ENCODE data around the gene PTPN23. TPM values are rescaled to one million over a fixed set of nuclear protein-coding genes. Genes with fewer than 3 reads are reported as not detected.

PTPN23 gene
- total and polyA plus RNA-seq, 9 of the 15 experiments (the other 6 are each of a cell fraction or from before 2014, with no cell fraction given): 0.41 to 58.7 (median 7.2) TPM

GRCh38 chr3:47416041-47416440 lies 35.2 kb downstream of the PTPN23 start (continued):
- TF ChIP-seq FOXO4 (CRISPR knock-in tag; IDR thresholded peaks at IDR 0.05) (no peak), KAT8 (IDR thresholded peaks at IDR 0.05; ENCODE audit: low read depth) (no peak), HNRNPUL1 (IDR thresholded peaks at IDR 0.05; ENCODE audit: low read length) (no peak), HDAC3 (IDR thresholded peaks at IDR 0.05; ENCODE audit: borderline replicate concordance, partially characterized antibody) (no peak)

- H3K9me1 ChIP-seq (ENCODE audit: control insufficient read depth, insufficient read depth, low read length): no peaks in the 10 kb centered on the region
- H3K4me3 ChIP-seq: no peak overlapping the region
- H3K9ac ChIP-seq (ENCODE audit: insufficient read depth in 1 of 2, low read depth in 2 of 2, low read length in 2 of 2): no peak overlapping the region
- intact Hi-C loops (cut with micrococcal nuclease) (no loop called here), in situ Hi-C loops (cut with MboI) (no loop called here)
- H3K4me1 ChIP-seq (replicated peaks in 1 of 2; ENCODE audit: control insufficient read depth in 2 of 2, insufficient read depth in 2 of 2, low read length in 2 of 2): peaks cover 6 to 50% of the 10 kb centered on the region in 2 experiments; a peak in 3 of 5 replicates
- H3K27ac ChIP-seq (ENCODE audit: extremely low read depth, low read depth, low read length): no peak overlapping the region
- H3K4me2 ChIP-seq (ENCODE audit: insufficient read depth, low read length): no peak overlapping the region
- no peaks in the 10 kb centered on the region for H3K9me3 ChIP-seq (replicated peaks; ENCODE audit: control insufficient read depth, insufficient read depth, low read depth, low read length)
- ATAC-seq: no peak
- no peaks in the 10 kb centered on the region; the same call in 2 of the 3 replicates for H3K79me2 ChIP-seq (ENCODE audit: control insufficient read depth, insufficient read depth, low read length)
- peaks cover 85% of the 10 kb centered on the region for H3K36me3 ChIP-seq (ENCODE audit: control insufficient read depth, insufficient read depth, low read length)
- ChIA-PET CTCF (ENCODE audit: low intra/inter-chr PET ratio) (no interaction called here), POLR2A (interaction anchor here (0.7 kb wide), 1 partner anchor 290 kb away, joined by 3 read pairs; no protein-coding TSS in a partner anchor)
- peaks cover 10% of the 10 kb centered on the region; the same call in 1 of the 2 replicates for H4K20me1 ChIP-seq (replicated peaks; ENCODE audit: control insufficient read depth, insufficient read depth, low read length)
- no peak overlapping the region for H2AFZ ChIP-seq (ENCODE audit: low read depth, low read length)
- WGBS (ENCODE audit: insufficient coverage, low coverage, missing lambda C conversion rate): 93% methylated on average over 20 of the region's 53 CpGs
- no peak for DNase-seq (ENCODE audit: extremely low read depth in 1 of 4, low spot score in 3 of 4)
- H3K27me3 ChIP-seq (ENCODE audit: control insufficient read depth in 2 of 2, insufficient read depth in 2 of 2, low read length in 2 of 2): no peaks in the 10 kb centered on the region
- no peak for FAIRE-seq
- BruUV-seq (replicated peaks): no TSS peak
- TF ChIP-seq POLR2A (conservative IDR thresholded peaks at IDR 0.05): peak; percentile 4; the same call in 1 of the 2 replicates
- TF ChIP-seq ATF3 (IDR thresholded peaks at IDR 0.05): no peak
- TF ChIP-seq ATF3 (CRISPR knock-in tag; conservative IDR thresholded peaks at IDR 0.05): no peak
- TF ChIP-seq HNRNPK (IDR thresholded peaks at IDR 0.05; ENCODE audit: low read depth, low read length, poor library complexity, severe bottlenecking): peak; percentile 87
- peak; percentile 76 for TF ChIP-seq POLR2G (IDR thresholded peaks at IDR 0.05; ENCODE audit: low read depth, low read length)
- TF ChIP-seq KDM2B (CRISPR knock-in tag; IDR thresholded peaks at IDR 0.05): no peak
- peak; percentile 68 for TF ChIP-seq ZBTB33 (CRISPR knock-in tag; IDR thresholded peaks at IDR 0.05)
- TF ChIP-seq ZNF449 (CRISPR knock-in tag; IDR thresholded peaks at IDR 0.05): no peak
- TF ChIP-seq HNRNPH1 (optimal IDR thresholded peaks at IDR 0.05; ENCODE audit: low read depth, low read length): peak; percentile 60
- TF ChIP-seq RBM22 (IDR thresholded peaks at IDR 0.05; ENCODE audit: low read depth, low read length, poor library complexity, severe bottlenecking): peak; percentile 94
Observed at GRCh38 chr3:47418167-47419082, 37.6 kb downstream of the PTPN23 start.
